Hindlimb muscle (tissue), 1 donor: Measurements from ENCODE around the gene IFNA13. TPM values are rescaled to one million over a fixed set of nuclear protein-coding genes. Genes with fewer than 3 reads are reported as not detected.
"Not testable (repeated sequence)": the region's sequence is repeated elsewhere in the genome, so short reads cannot be mapped to it uniquely, and the experiment has no call there.

Source experiments
- DNase-seq: peaks from one replicate; pipeline ENCODE4 v3.0.0-alpha.2; 2013
- polyA plus RNA-seq: library from polyadenylated mRNA; unstranded; fragments of 120-200 nt; gene quantifications from one replicate; pipeline ENCODE4 v1.2.1, GENCODE V29; 2013; ENCODE audit not compliant: insufficient read length

IFNA13 gene
- polyA plus RNA-seq: not detected

DNA sequence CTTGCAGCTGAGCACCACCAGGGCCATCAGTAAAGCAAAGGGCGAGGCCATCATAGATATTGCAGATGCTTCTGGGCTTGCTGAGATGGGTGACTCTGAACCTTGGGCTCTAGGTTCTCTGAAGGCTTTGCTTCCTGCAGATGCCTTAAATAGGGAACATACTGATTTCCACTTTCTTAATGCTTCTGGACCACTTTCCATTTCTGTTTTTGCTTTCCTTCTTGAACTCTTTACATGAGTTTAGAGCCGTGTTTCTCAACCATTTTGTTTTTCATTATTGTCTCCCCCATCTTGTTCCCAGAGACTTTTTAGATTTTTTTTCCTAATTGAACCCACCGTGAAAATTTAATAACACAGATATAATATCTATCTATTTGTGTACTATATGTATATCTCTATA lies at the start of gene IFNA13:
IFNA13 (minus strand) TSS at position 101 of the 400 bp plus-strand sequence; CDS start at position 54, 47 bp downstream.
- no peak for DNase-seq

DNA sequence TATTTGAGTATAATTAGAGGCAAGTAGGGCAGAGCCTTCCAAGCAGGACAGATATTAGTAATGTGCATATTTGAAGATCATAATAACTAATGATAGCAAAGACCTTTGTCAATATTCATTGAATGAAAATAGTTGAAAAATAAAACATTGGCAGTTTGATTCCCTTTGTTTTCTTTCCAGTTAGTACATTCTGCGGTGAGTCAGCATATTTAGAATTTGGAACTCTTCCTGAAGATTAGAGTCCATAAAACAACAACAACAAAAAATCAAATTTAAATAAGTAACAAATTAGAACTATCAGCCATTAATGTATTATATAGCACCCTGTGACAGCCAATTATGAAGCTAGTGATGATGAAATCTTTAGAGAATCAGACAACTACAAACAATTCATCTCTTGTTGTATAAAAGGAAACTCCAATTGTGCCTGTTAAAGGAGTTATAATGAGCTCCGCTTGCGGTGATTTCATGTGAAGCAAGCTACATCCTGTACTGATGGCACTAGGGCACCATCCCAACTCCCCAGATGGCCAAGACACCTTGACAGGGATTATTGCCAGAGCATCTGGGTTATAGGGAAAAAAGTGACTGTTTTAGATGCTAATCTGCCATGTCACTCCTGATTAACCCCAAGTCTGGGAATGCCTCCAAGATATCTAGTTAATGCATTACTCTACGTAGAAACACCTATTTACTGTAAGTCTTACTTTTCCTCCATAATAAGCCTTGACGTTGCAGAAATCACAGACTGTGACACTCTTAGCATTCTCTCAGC lies 47.8 kb upstream of the IFNA13 start:
- DNase-seq: no peak

DNA sequence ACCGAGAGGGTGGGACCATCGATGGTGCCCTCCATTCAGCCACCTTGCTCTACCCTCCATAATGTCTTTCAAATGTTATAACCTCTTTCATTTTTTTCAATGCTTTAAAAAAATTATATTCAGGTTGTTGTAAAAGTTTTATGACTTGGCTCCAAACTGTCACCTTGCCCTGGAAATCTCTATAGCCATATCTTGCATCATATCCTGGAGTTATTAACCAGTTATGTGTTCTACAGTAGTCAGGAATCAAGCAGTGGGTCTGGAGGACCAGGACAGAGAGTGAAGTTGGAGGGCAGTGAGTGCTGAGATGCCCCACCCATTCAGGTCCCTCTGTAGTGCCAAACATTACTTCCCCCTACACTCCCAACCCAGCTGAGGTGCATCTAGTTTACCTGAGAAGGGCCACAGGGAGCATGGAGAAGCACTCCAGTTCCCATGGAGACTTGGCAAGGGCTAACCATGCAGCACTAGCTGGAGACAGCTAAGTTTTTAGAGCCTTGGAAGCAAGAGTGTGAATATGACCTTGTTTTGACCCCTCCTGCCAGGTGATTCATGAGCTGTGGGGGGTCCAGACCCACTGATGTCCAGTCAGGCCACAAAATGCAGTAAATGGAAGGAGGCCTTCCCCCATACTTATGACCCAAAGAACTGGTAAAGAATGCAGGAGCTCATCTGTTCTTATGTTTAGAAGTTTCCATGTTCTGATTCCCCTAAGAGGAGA lies 46.5 kb upstream of the IFNA13 start:
- DNase-seq: no peak

DNA sequence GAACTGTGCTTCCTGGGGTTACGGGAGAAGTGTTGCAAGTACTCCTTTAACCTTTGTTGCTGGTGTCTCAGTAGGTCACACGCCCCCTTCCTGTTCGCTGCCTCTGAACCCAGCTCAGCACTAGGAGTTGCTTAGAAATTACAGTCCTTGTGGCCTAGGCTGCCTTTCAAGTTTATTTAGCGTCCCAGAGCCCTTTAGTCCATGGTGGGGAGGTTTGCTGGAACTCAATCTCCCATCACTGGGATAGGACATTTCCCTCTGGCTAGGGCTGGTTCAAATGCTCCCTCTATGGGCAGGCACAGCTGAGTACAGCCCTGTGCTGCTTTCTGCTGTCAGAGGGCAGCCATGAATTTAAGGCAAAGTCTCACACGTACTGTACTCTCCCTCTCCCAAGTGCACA lies 45.8 kb upstream of the IFNA13 start:
- no peak for DNase-seq

- DNase-seq: no peak
These were observed 45.3 kb upstream of the IFNA13 start for GRCh38 chr9:21413151-21413550.

DNA sequence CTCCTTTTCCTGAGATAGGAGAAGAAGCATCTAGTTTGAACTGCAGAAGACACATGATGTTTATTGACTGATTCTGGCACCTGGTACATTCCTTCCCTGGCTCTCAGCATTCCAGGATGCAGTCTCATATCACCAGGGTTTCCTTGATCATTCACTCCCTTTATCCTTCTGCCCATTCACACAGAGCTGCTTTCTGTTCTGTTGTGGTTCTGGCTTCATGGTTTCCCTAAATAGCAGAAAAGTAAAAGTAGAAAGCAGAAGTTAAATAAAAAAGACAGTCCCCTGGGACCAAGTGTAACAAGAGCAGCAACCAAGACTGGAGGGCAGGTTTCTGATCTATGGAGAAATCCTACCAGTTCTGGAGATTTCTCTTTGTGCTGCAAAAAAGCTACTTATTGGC lies 44.2 kb upstream of the IFNA13 start:
- DNase-seq: no peak

DNA sequence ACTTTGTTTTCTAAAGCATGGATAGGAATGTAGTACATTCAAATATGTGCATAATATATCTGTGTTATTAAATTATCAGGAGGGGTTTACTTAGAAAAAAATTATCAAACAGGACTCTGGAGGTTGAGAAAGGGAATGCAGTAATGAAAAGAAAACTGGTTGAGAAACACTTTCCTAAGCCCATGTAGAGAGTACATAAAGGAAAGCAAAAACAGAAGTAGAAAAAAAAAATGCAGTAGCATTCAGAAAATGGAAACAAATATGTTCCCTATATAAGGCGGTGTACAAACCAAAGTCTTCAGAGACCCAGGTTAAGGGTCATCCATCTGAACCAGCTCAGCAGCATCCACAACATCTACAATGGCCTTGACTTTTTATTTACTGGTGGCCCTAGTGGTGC lies 41.0 kb upstream of the IFNA13 start, which contains the start of gene IFNA8:
IFNA8 (plus strand) TSS at position 301 of the 400 bp plus-strand sequence; CDS start at position 361, 60 bp downstream.
- DNase-seq: no peak

DNA sequence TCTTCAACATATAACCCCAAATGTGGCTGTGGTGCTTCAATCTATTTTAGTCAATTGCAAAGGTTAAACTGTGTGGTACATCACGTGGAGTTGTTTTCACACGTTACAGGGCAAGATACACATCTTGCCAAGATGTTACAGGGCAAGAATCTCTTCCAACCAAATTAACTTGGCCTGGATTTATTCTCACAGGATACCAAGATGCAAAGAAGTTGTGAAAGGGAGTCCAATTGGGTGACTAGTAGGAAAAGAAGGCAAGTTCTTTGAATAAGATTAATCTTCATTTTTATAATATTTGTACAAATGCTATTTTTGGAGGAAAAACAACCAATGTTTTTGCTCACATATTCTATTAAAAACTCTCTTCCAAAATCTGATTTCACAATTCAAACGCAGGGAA lies 36.3 kb upstream of the IFNA13 start:
- DNase-seq: no peak

GRCh38 chr9:21402386-21403251 lies 34.8 kb upstream of the IFNA13 start:
- DNase-seq: peak; percentile 23

- DNase-seq: no peak
These were observed 32.1 kb upstream of the IFNA13 start for GRCh38 chr9:21399956-21400355.

GRCh38 chr9:21398955-21399489 lies 31.2 kb upstream of the IFNA13 start:
- no peak for DNase-seq

- DNase-seq: peak; percentile 26
These were observed 28.2 kb upstream of the IFNA13 start for GRCh38 chr9:21395778-21396717.

- DNase-seq: no peak
These were observed 24.4 kb upstream of the IFNA13 start for GRCh38 chr9:21392270-21392669.

DNA sequence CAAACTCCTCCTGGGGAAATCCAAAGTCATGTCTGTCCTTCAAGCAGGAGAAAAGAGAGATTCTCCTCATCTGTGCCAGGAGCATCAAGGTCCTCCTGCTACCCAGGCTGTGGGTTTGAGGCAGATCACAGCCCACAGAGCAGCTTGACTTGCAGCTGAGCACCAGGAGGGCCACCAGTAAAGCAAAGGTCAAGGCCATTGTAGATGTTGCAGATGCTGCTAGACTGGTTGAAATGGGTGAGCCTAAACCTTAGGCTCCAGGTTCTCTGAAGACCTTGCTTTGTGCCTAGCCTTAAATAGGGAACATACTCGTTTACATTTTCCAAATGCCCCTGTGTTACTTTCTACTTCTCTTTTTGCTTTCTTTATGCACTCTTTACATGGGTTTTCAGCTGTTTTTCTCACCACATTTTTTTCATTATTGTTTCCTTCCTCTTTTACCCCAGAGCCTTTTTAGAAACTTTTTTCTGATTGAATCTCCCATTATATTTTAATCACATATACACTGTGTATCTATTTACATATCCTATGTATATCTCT lies 17.3 kb upstream of the IFNA13 start, which contains the start of gene IFNA2:
IFNA2 (minus strand) TSS at position 268 of the 540 bp plus-strand sequence; CDS start at position 199, 69 bp downstream.
- DNase-seq: no peak

DNA sequence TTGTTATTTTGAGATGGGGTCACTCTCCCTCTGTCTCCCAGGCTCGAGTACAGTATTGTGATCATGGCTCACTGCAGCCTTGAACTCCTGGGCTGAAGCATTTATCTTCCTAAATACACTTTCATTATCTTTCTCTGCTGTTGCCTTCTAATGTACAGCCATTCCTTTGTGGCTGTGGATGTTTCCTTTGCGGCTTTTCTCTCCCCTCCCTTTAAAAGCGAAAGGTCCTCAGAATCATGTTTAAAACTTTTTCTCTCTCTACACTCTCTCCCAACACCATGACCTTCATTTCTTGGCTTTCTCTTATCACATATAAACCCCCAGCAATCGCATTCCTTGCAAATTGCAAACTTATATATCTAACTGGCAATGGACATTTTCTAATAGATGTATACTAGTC lies 15.8 kb upstream of the IFNA13 start:
- DNase-seq: no peak

GRCh38 chr9:21381448-21382339 lies 13.8 kb upstream of the IFNA13 start:
- DNase-seq: no peak

- not testable (repeated sequence) for DNase-seq
These were observed 3.6 kb upstream of the IFNA13 start for GRCh38 chr9:21371467-21371866.

DNA sequence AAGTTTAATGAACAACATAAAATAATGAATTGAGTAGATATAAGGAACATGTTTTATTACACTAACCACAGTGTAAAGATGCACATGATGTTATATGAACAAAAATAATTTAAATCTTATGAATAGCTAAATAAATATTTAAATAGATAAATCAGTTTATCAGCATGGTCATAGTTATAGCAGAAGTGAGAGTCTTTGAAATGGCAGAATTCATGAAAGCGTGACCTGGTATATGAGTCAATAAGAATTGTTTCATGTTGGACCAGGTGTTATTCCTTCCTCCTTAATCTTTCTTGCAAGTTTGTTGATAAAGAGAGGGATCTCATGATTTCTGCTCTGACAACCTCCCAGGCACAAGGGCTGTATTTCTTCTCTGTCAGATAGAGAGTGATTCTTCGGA lies 688 bp downstream of the IFNA13 start:
- not testable (repeated sequence) for DNase-seq

GRCh38 chr9:21362287-21362686 lies 5.6 kb downstream of the IFNA13 start:
- DNase-seq: no peak
